Measurements from ENCODE around the gene SPRYD7.
"Not testable (repeated sequence)": the region's sequence is repeated elsewhere in the genome, so short reads cannot be mapped to it uniquely, and the experiment has no call there.

The SPRYD7 gene, protein sequence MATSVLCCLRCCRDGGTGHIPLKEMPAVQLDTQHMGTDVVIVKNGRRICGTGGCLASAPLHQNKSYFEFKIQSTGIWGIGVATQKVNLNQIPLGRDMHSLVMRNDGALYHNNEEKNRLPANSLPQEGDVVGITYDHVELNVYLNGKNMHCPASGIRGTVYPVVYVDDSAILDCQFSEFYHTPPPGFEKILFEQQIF

DNA sequence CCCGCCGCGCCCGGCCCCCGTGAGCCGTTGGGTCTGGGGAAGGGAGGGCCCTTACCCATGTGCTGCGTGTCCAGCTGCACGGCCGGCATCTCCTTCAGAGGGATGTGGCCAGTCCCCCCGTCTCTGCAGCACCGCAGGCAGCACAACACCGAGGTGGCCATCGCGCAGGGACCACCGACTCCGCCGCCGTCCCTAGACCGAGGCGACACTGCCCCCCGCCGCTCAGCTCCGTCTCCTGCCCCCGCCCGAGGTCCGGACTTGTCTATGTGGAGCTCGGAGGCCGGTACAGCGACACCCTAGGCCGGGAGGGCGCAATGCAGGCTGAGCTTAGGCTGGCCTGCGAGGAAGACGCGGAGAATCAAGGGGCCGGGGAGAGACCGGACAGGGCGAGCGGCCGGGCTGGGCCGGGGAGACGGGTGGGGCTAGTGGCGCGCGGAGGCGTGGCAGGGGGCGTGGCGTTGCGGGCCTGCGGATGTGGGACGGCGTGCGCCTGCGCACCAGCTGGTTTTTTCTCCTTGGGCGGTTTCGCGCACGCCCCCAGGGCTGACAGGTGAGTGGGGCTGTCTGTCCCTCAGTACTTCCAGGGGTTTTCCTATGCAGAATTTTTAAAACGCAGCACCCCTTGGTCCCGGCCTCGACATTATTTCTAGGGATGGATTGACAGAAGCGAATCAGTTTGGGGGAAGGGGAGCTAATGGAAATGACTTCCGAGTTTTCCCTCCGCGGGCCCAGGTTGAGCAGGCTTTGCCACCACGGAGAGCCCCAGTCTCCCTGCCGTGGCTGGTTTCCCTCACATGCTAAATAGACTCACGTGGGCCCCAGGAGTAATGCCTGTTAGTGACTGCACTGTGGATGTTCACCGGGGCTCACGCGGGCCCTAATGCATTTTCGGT is at the start of gene SPRYD7:
Gene SPRYD7 (minus strand): TSS at position 266 of the 893 bp plus-strand sequence. CDS start 105 bp downstream, at position 161.
- peak; percentile 80 to 92 (median 88) for DNase-seq

DNA sequence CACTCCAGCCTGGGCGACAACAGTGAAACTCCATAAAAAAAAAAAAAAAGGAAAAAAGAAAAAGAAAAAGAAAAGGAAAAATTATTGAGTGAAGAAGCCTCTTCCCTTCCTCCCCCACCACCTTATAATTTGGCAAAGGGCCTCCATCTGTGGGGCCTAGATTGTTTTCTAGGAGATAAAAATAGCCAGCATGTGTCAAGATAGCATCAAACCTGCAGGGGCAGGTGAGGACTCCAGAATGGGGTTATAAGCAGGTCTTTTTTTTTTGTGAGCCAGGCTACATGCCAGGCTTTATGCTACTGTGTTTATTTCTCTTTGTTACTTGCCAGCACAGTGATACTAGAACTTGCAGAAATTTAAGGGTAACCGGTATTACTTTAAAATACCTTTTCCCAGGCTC is 49.0 kb upstream of the SPRYD7 start:
- DNase-seq, result no peak

GRCh38 chr13:49980266-49980665 is 44.1 kb upstream of the SPRYD7 start:
- DNase-seq, result no peak

GRCh38 chr13:49977992-49978391 is 41.9 kb upstream of the SPRYD7 start:
- DNase-seq, result no peak

- peak; percentile 45 to 80 (median 68) for DNase-seq
Observed at GRCh38 chr13:49976314-49977258, 40.4 kb upstream of the SPRYD7 start.

DNA sequence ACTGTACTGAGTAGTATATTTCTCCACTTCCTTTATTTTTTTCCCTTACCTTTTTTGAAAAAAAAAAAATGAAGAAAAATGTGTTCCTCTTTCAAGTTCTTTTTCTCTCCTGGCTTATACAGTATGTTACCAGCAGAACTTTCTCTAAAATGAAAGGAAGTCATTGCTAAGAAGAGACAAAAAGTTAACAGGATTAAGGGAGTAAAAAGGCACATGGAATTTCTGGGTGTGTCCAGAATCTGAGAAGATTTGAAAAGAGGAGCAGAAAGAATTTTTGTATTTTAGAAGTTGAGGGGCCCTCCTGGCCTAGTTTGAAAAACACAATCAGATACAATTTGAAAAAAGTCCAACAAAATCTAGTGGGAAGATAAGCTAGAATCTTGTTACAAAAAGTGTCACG is 39.7 kb upstream of the SPRYD7 start:
- no peak for DNase-seq

DNA sequence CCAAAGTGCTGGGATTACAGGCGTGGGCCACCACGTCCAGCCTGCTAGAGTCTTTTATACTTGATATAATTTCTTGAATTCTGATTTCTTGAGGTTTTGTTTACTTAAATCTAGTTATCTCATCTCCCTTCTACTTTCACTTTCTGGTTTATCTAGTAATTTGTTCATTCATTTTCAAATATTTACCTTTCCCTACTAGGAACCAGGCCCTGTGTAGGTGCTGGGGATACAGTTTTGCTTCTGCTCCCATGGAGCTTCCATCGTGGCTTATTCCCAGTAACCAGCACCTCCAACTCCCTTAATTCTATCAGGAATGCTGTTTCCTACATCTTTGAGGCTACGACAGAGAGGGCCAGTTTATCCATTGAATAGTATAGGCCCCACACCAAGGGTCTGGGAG is 36.6 kb upstream of the SPRYD7 start:
- DNase-seq, result no peak

DNA sequence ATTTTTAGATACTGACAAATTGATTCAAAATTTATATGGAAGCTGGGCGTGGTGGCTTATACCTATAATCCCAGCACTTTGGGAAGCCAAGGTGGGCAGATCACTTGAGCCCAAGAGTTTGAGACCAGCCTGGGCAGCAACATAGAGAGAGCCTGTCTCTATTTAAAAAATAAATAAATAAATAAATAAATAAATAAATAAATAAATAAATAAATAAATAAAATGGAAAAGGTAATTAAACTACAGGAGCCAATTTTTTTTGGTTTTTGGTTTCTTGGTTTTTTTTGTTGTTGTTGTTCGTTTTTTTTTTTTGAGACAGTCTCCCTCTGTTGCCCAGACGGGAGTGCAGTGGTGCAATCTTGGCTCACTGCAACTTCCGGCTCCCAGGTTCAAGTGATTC is 31.3 kb upstream of the SPRYD7 start:
- no peak for DNase-seq

- DNase-seq, result no peak
Observed at GRCh38 chr13:49958321-49958720, 22.2 kb upstream of the SPRYD7 start.

DNA sequence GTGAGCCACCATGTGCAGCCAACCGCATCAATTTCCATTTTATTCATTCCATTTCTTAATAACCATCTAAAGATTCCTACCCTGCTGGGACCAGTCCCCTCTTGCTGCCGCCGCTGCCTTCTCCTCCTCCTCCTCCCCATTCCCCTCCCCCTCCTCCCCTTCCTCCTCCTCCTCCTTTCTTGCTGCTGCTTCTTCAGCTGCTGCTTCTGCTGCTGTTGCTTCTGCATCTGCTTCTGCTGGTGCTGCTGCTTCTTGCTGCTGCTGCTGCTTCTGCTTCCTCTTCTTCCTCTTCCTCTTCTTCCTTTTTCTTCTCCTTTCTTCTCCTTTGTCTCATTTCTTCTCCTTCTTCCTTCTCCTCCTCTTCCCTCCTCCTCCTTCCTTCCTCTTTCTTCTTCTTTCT is 20.0 kb upstream of the SPRYD7 start:
- DNase-seq, result no peak

DNA sequence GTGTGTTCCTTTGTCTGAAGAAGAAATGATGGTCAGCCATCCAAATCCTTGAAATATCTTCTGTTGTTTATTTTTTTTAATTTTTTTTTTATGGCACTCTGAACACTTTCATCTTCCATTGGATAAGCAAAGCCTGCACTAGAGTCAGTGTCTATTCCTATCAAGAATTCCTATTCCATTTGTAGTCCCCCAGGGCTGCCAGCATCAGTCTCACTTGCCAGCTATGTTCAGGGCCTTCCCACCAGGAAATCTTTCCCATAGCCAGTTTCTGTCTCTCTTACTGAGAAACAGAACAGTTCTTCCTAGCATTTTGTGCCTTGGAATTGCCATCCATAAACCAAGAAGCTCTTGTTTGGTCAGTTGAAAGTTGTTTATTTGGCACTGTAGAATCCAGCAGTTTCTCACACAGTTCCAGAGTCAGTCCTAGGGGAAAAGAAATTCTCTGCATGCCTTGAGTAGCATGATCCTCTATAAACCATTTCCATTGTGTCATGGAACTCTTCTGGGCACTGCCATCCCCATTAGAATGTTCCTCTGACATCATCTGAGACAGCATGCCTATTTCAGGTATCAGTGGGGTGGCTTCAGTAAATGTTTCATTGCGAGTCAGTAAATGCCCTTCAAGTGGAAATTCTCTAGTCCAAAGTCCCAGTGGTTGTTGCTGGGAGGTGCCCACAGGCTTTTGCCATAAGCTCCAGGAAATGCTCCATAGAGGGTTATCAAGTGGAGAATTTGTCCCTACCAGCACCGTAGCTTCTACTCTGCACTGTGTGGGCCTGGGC is 18.7 kb upstream of the SPRYD7 start:
- no peak for DNase-seq

DNA sequence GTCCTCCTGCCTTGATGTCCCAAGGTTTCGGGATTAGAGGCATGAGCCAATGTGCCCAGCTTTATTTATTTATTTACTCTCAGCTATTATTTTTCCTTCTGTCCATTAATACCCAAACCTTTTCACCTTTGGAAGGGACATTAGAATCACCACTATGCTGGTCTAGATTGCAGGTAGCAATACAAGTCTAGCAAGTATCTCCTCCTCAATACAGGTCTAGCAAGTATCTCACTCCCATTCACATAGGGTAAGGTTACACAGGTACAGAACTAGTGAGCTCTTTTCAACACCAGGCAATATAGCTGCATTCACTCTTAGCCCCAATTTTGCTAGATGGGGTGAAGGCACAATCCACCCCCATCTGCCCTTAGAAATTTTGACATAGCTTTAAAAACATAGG is 17.4 kb upstream of the SPRYD7 start:
- DNase-seq, result no peak

DNA sequence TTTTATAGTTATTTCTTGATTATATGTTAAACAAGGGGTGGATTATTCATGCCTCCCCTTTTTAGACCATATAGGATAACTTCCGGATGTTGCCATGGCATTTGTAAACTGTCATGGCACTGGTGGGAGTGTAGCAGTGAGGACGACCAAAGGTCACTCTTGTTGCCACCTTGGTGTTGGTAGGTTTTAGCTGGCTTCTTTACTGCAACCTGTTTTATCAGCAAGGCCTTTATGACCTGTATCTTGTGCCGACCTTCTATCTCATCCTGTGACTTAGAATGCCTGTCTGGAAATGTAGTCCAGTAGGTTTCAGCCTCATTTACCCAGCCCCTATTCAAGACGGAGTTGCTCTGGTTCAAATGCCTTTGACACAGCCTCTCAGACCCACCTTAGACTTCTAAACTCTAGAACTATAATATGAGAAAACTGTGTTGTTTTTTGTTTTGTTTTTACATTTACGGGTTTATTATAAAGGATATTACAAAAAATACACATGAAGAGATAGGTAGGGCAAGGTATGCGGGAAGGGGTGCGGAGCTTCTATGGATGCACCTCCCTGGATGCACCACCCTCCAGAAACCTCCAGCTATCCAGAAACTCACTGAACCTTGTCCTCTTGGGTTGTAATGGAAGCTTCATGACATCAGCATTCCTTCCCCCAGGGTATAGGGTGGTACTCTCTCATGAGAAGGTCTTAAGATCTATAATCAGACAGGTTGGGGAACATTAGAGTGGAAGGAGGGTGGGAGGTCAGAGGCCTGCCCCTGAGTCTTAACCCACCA is 15.8 kb upstream of the SPRYD7 start:
- DNase-seq, result no peak

GRCh38 chr13:49948777-49949270 is 12.7 kb upstream of the SPRYD7 start:
- DNase-seq, result not testable (repeated sequence)

DNA sequence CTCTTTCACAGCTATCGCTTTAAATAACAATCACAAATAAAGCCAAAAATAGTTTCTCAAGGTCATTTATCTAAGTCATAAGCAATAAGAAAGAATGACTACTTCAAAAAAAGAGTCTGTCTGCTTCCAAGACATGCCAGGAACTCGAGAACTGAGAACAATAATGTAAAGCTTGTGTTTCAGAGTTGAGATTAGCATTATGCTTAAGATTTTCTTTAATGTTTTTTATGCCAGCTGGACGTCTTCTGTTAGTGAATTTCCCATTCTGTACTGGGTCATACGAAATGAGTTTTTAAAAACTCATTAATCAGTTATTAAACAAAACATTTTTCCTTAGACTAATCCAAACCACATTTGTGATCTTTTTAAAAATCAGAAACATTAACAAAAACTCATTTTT is 3.2 kb upstream of the SPRYD7 start:
- no peak for DNase-seq

DNA sequence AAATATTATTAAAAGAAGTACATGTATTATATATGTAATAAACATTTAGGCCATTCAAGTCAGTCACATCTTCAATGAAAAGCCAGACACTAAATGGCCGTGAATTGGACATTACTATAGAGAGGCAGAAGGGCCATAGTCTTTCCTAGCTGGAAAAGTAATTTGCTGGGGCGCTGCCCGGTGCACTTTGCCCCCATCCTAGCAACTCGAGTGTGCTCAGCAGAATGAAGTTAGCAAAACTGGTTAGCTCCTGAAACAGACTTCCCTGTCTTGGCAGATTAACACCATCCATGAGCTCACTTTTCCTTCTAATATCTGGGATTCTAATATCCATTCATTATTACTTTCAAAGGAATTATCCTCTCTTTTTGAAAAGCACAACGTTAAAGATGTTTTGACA is 2.8 kb upstream of the SPRYD7 start:
- no peak for DNase-seq

GRCh38 chr13:49938314-49938713 is 2.2 kb upstream of the SPRYD7 start:
- DNase-seq, result no peak

- DNase-seq, result no peak
Observed at GRCh38 chr13:49936968-49937273, 781 bp upstream of the SPRYD7 start.

DNA sequence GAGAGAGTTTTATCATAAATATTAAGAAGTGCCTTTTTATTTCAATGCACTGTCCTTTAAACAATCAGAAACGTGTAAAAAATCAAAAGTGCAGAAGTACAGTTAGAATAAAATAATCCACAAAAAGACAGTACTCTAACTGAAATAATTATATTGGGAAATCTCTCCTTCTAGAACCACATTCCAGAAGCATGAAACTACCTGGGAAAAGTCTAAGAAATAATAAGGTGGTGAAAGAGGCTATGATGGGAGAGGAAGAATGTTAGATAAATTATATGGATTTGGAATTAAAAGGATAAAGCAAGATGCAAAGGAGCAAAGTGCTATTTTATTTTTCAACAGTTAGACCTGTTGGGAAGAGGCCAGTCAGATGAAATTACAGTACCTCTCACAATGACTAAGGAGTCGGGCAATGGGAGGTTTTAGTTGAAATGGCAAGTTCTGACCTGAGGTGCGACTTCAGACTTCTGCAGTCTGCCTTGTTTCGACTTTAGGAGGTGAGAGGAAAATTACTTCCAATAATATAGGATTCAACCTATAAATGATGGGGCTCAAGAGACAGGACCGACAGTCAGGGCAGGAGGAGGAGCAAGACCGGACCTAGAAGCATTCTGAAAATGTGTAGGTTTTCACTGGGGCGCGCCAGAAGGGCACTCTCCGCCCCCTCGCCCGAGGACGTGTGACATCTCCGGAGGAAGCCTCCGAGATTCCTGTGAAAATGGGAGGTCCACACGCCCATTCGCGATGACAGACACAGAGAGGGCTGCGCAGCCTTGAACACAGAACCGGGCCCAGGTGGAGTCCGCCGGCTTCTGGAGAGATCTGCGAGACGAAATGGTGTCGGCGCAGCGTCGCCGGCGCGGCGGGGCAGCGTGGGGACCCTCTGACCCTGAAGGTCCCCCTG is 717 bp downstream of the SPRYD7 start:
- peak in 2 of 6 experiments; percentile 31 to 34 for DNase-seq

DNA sequence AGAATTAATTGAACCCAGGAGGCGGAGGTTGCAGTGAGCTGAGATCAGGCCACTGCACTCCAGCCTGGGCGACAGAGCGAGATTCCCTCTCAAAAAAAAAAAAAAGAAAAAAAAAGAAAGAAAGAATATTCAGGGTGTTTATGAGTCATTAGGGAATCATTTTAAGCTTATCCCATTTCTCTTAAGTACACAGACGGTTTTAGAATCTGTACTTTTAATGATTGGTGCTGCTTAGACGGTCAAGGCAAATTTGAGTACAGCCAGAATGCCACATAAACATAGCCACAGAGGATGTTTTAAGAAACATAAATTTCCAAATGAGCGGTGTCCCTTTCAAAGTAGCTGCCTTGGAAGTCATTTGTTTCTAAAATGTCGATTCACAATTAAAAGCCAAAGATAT is 2.6 kb downstream of the SPRYD7 start:
- no peak for DNase-seq

DNA sequence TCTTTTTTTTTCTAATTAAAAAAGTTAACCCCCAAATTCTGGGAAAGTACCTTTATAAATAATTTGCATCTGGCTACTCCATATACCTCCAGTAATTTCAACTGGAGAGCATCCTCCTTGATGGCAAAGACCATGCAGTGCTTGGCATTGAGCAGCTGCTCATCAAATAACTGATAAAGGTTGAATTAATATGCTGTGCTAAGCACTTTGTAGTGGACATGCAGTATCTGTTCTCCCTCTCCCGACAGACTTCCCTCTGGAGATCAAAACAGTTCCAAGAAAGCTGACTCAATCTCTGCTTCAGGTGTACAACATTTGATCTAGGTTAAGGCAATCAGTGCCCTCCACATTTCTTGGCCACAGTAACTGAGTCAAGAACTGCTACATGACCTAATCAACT is 3.3 kb downstream of the SPRYD7 start:
- no peak for DNase-seq
